ENCODE data around the gene GPC5. TPM values are rescaled to one million over a fixed set of nuclear protein-coding genes. Genes with fewer than 3 reads are reported as not detected.

GPC5 gene
- total RNA-seq, 4 donors from 2014 or later: 0.24 to 30.8 (median 1.8) TPM; not detected in 1

- Histone ChIP-seq H3K9me3 (no peaks in the 10 kb centered on the region), H3K4me1 (no peaks in the 10 kb centered on the region), H3K27me3 (no peaks in the 10 kb centered on the region), H3K36me3 (no peaks in the 10 kb centered on the region), H3K4me3 (no peak overlapping the region), H3K27ac (no peak overlapping the region)
- no peak for DNase-seq
- TF ChIP-seq POLR2A (IDR thresholded peaks at IDR 0.05) (no peak), CTCF (IDR thresholded peaks at IDR 0.05) (no peak)
- intact Hi-C loops (cut with DNase I; ENCODE audit: low total_unique reads): no loop called here
Observed at GRCh38 chr13:91630946-91631345, 232.5 kb downstream of the GPC5 start.

GRCh38 chr13:91632086-91632485 lies 233.7 kb downstream of the GPC5 start:
- H3K4me1 ChIP-seq: no peaks in the 10 kb centered on the region
- DNase-seq: no peak
- intact Hi-C loops (cut with DNase I; ENCODE audit: low total_unique reads): no loop called here
- no peaks in the 10 kb centered on the region for H3K27me3 ChIP-seq
- no peaks in the 10 kb centered on the region for H3K9me3 ChIP-seq
- no peaks in the 10 kb centered on the region for H3K36me3 ChIP-seq
- H3K27ac ChIP-seq: no peak overlapping the region
- TF ChIP-seq POLR2A (IDR thresholded peaks at IDR 0.05) (no peak), CTCF (IDR thresholded peaks at IDR 0.05) (no peak)
- no peak overlapping the region for H3K4me3 ChIP-seq

GRCh38 chr13:91639330-91639729 lies 240.9 kb downstream of the GPC5 start:
- H3K27me3 ChIP-seq: no peaks in the 10 kb centered on the region
- no peaks in the 10 kb centered on the region for H3K9me3 ChIP-seq
- H3K4me3 ChIP-seq: no peak overlapping the region
- DNase-seq: no peak
- intact Hi-C loops (cut with DNase I; ENCODE audit: low total_unique reads): no loop called here
- H3K4me1 ChIP-seq: no peaks in the 10 kb centered on the region
- TF ChIP-seq POLR2A (IDR thresholded peaks at IDR 0.05) (no peak), CTCF (IDR thresholded peaks at IDR 0.05) (no peak)
- H3K36me3 ChIP-seq: no peaks in the 10 kb centered on the region
- H3K27ac ChIP-seq: no peak overlapping the region

- no peaks in the 10 kb centered on the region for H3K27me3 ChIP-seq
- H3K27ac ChIP-seq: no peak overlapping the region
- H3K4me3 ChIP-seq: no peak overlapping the region
- H3K4me1 ChIP-seq: no peaks in the 10 kb centered on the region
- no peaks in the 10 kb centered on the region for H3K9me3 ChIP-seq
- no peaks in the 10 kb centered on the region for H3K36me3 ChIP-seq
- no peak for TF ChIP-seq CTCF (IDR thresholded peaks at IDR 0.05)
- TF ChIP-seq POLR2A (IDR thresholded peaks at IDR 0.05): no peak
- no peak for DNase-seq
- intact Hi-C loops (cut with DNase I; ENCODE audit: low total_unique reads): no loop called here
Observed at GRCh38 chr13:91643394-91643793, 245.0 kb downstream of the GPC5 start.

- intact Hi-C loops (cut with DNase I; ENCODE audit: low total_unique reads): no loop called here
Observed at GRCh38 chr13:91644806-91645205, 246.4 kb downstream of the GPC5 start.

GRCh38 chr13:91647361-91647990 lies 249.1 kb downstream of the GPC5 start:
- TF ChIP-seq POLR2A (IDR thresholded peaks at IDR 0.05) (no peak), CTCF (IDR thresholded peaks at IDR 0.05) (no peak)
- DNase-seq: no peak
- intact Hi-C loops (cut with DNase I; ENCODE audit: low total_unique reads): no loop called here
- no peaks in the 10 kb centered on the region for H3K9me3 ChIP-seq
- H3K4me3 ChIP-seq: no peak overlapping the region
- H3K27me3 ChIP-seq: no peaks in the 10 kb centered on the region
- no peak overlapping the region for H3K27ac ChIP-seq
- H3K4me1 ChIP-seq: no peaks in the 10 kb centered on the region
- no peaks in the 10 kb centered on the region for H3K36me3 ChIP-seq

More at GRCh38 chr13:91644806-91645205, 246.4 kb downstream of the GPC5 start:
- no peak for DNase-seq
- no peak for TF ChIP-seq POLR2A (IDR thresholded peaks at IDR 0.05)
- Histone ChIP-seq H3K4me1 (no peaks in the 10 kb centered on the region), H3K36me3 (no peaks in the 10 kb centered on the region), H3K4me3 (no peak overlapping the region), H3K27me3 (no peaks in the 10 kb centered on the region), H3K9me3 (no peaks in the 10 kb centered on the region), H3K27ac (no peak overlapping the region)

All from uterus (tissue), 4 donors.